Neuron (in vitro differentiated cells): ENCODE results near the gene NOL6.

ENCODE experiments used
- H2AFZ ChIP-seq: one replicate; pipeline ENCODE4 v1.6.1; 2013; ENCODE audit warnings: low read depth, mild to moderate bottlenecking, inconsistent platforms, low read length, moderate library complexity
- H3K27me3 ChIP-seq: one replicate; pipeline ENCODE4 v1.6.1; 2013; ENCODE audit warnings: low read length; ENCODE audit not compliant: insufficient read depth
- H3K36me3 ChIP-seq: one replicate; pipeline ENCODE4 v1.6.1; 2013; ENCODE audit warnings: low read length; ENCODE audit not compliant: insufficient read depth
- H3K4me1 ChIP-seq: one replicate; pipeline ENCODE4 v1.6.1; 2013; ENCODE audit warnings: low read length; ENCODE audit not compliant: insufficient read depth
- H3K4me3 ChIP-seq: 2 replicates; pipeline ENCODE4 v1.5.1; 2013; ENCODE audit warnings: mild to moderate bottlenecking, low read length, moderate library complexity
- H3K9me3 ChIP-seq: one replicate; pipeline ENCODE4 v1.6.1; 2013; ENCODE audit warnings: low read length

The NOL6 gene

DNA sequence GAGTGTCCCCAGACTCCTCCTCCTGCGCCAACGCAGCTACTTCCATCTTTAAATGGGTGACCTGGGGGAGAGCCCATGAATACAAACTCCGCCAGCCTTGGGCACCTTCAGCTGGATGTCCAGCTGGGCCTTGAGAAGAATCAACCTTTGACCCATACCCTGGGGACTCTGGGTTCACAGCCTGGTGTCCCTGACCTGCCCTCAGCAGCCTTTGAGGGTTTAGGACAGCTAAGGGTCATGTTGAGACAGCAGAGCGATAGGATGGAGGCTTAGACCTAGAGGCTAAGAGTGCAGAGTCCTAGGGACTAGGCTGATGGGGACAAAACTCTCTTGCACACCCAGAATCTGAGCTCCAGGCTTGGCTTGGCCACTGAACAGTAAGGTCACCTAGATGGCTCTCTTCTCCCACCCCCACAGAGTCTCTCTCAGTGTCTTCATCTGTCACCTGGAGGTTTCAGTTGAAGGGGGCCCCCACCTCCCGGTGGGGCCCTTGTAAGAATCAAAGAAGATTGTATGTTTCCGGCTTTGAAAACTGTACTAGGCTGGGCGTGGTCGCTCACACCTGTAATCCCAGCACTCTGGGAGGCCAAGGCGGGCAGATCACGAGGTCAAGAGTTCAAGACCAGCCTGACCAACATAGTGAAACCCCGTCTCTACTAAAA lies 19.6 kb downstream of the NOL6 start:
- no peak overlapping the region for H2AFZ ChIP-seq
- H3K4me3 ChIP-seq: no peak overlapping the region
- H3K36me3 ChIP-seq: no peaks in the 10 kb centered on the region
- no peaks in the 10 kb centered on the region for H3K9me3 ChIP-seq
- H3K27me3 ChIP-seq: no peaks in the 10 kb centered on the region
- H3K4me1 ChIP-seq: peaks cover 3% of the 10 kb centered on the region

DNA sequence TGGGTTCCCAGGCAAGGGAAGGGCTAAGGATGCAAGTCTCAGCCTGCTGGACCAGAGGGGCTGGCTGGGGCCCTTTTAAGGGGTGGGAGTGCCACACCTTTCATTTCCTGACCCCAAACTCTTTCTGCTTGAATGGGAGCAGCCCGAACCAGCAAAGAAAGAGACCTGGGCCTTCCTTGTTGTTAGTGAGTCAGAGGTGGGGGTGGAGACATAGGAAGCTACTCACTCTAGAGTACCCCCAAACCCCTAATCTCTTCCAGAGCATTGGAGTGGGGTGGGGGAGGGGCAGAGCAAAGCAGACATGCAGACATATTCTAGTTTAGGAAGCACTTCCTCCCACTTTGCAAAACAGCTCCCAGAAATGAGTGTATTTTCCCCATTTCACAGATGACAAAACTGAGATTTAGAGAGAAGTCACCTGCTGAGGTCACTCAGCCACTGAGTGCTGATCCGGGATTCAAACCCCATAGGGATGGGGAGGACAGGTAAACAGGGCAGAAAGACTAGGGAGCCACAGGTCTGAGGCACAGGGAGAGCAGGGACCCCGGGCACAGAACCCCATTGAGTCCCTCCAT lies 20.4 kb downstream of the NOL6 start:
- peaks cover 3% of the 10 kb centered on the region for H3K4me1 ChIP-seq
- H3K9me3 ChIP-seq: no peaks in the 10 kb centered on the region
- H3K4me3 ChIP-seq: no peak overlapping the region
- no peaks in the 10 kb centered on the region for H3K27me3 ChIP-seq
- no peak overlapping the region for H2AFZ ChIP-seq
- H3K36me3 ChIP-seq: no peaks in the 10 kb centered on the region

DNA sequence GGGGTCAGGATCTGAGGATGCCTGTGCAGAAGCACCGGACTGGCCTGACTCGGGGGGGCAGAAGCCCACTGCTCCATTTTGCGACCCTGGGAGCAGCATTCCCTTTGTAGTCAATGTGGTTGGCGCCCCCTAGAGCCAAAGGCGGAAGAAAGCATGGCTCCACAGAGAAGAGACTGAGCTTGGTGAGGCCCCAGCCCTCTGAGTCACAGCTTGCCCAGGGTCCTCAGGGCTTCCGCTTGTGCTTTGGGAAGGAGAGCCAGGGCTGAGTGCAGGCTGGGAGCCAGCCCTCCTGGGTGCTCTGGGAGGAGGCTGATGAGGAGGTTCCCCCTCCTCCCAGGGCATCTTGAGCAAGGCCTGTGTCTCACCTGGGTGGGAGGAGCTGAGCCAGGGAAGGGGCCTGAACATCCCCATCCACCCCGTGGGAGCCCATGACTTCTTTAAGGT lies 20.9 kb downstream of the NOL6 start:
- no peaks in the 10 kb centered on the region for H3K9me3 ChIP-seq
- H3K4me3 ChIP-seq: no peak overlapping the region
- peaks cover 5% of the 10 kb centered on the region for H3K4me1 ChIP-seq
- peaks cover 3% of the 10 kb centered on the region for H3K27me3 ChIP-seq
- H3K36me3 ChIP-seq: no peaks in the 10 kb centered on the region
- H2AFZ ChIP-seq: no peak overlapping the region

DNA sequence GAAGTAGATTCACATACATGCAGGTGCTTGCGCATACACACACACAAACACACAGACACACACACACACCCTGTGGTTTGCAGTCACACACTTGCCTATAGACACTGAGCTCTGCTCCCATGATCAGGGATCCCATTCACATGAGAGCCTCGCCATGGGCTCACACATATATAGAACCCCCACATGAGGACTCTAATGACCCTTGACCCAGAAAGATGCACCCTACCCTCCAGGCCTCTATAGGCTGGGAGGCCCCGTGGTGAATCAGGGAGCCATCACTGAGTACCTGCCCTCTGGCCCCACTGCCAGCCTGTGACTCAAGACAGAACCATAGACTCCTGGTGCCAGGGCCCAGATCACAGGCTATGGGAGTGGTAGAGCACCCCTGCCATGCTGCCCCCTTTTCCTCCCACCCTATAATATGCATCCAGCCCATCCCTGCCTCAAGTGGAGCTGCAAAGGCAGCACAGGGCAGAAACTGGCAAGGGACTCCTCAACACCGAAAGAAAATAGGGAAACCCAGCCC lies 23.0 kb downstream of the NOL6 start:
- Histone ChIP-seq H3K4me1 (peaks cover 17% of the 10 kb centered on the region), H3K27me3 (peaks cover 14% of the 10 kb centered on the region), H2AFZ (no peak overlapping the region), H3K36me3 (no peaks in the 10 kb centered on the region), H3K9me3 (no peaks in the 10 kb centered on the region), H3K4me3 (no peak overlapping the region)

DNA sequence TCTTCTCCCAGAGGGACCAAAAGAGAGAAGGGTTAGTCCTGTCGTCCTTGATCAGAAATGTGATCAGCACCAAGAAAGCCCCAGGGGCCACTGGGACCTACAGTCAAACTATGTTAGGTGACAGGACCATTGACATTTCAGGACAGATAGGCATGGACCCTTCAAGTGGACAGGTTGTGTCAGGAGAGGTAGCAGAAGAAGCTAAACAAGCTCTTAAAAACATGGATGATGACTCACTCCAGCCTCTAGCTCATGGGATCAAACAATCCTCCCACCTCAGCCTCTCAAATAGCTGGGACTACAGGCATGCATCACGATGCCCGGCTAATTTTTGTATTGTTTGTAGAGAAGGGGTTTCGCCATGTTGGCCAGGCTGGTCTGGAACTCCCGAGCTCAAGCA lies 24.0 kb downstream of the NOL6 start:
- H3K36me3 ChIP-seq: no peaks in the 10 kb centered on the region
- no peaks in the 10 kb centered on the region for H3K9me3 ChIP-seq
- peaks cover 17% of the 10 kb centered on the region for H3K4me1 ChIP-seq
- no peak overlapping the region for H2AFZ ChIP-seq
- no peak overlapping the region for H3K4me3 ChIP-seq
- peaks cover 22% of the 10 kb centered on the region for H3K27me3 ChIP-seq

DNA sequence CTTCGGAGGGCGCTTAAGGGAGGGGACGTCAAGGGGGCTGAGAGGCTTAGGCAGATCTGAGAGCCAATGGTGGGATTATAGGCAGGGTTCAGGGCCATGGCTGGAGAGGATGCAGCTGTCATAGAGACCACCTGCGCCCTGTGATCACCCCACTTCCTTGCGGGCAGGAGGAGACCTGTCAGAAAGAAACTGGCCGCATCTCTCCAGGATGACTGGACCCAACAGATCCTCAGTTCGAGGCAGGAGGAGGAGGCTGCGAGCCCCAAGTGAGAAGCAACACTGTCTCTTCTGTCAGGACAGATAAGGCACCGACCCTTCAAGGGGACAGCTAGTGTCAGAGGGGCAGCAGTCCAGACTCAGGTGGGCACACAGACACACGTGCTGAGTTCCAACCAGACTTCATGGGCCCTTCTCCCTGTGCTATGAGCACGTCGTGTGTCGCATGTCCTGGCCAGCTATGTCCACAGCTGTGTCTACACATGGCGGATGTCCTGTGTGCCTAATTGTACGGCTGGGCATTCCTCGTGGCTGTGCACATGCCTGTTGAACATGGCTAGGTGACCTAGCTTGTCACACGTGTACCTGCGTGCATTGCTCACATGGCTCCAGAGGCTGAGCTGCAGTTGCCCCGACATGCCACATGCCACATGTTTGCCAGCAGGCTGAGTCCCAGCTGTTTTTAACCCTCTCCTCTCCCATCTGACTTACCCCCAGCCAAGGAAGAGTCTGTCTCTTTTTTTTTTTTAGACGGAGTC lies 25.7 kb downstream of the NOL6 start:
- no peaks in the 10 kb centered on the region for H3K36me3 ChIP-seq
- peaks cover 16% of the 10 kb centered on the region for H3K4me1 ChIP-seq
- peaks cover 28% of the 10 kb centered on the region for H3K27me3 ChIP-seq
- H3K9me3 ChIP-seq: no peaks in the 10 kb centered on the region
- H2AFZ ChIP-seq: peak overlapping the region; percentile 41
- H3K4me3 ChIP-seq: peak overlapping the region; percentile 28

DNA sequence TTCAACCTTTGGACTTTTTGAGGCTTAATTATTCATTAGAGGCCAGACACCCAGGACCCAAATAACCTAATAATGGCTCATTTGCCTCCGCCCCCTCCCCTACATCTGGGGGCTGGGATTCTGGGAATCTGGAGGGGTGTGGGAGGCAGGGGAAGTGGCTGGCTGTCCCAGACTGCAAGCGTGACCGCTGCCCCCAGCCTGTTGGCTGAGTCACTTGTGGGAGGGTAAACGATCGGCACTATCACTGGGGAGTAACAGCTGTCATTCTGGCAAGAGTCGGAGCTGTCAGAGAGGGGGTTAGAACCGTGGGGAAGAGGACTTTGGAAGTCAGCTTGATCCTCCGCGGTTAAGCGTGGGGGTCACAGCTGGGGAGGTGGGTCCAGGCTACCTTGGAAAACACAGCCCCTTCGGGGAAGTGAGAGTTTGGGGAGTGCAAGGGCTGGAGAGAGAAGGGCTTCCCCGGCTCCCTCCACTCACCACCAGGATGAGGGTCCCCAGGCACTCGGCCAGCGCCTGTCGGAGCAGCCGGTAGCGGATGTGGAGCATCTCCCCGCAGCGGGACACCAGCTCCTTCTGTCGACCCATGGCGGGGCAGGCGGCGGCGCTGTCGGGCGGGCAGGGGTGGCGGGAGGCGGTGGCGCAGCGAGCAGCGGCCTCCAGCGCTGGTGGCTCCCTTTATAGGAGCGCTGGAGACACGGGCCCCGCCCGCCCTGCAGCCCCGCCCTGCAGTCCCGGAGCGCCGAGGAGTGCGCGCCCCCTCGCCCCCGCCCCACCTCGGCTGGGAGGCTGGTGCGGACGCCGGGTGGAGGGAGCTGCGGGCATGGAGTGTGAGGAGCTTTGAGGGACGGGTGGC lies 26.6 kb downstream of the NOL6 start, which contains the start of gene AQP3:
Gene AQP3, minus strand, starts transcription at position 648 of the 853 bp plus-strand sequence. Its CDS starts 63 bp downstream, at position 585.
- Histone ChIP-seq H3K27me3 (peaks cover 28% of the 10 kb centered on the region), H3K4me1 (peaks cover 14% of the 10 kb centered on the region), H3K4me3 (peak within 1 kb of the TSS; percentile 36), H2AFZ (peak within 1 kb of the TSS; percentile 41), H3K9me3 (no peaks in the 10 kb centered on the region), H3K36me3 (no peaks in the 10 kb centered on the region)

DNA sequence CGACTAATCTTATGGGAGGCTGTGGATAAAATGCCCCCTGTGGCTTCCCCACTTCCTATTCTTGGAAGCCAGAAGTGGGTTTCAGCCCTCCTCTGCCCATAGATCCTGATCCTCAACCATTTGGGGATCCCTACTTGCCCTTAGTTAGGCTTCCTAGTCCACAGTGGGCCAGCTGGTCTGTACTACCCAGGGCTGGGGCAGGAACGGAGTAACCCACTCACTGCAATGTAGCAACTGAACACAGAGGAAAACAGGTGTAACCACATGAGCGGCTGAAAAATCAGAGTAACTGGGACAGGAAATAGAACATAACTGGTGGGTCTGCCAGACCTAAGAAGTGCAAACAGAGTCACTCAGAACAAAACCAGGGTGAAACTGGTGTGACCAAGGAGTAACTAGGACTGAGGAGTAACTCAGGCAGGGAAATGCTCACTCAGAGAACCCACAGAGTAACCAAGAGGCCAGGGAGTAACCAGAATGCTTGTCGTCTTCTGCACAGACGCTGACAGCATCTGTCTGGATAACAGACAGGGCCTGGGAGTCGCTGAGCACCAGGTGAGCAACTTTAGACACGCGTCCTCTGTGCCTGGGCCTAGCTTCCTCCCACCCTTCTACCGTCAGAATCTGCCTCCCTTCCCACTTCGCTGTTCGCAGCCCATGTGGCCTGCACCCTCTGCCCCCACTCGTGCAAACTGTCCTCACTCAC lies 27.3 kb downstream of the NOL6 start:
- Histone ChIP-seq H3K9me3 (no peaks in the 10 kb centered on the region), H3K36me3 (no peaks in the 10 kb centered on the region), H3K4me1 (peaks cover 14% of the 10 kb centered on the region), H3K4me3 (peak overlapping the region; percentile 36), H3K27me3 (peaks cover 28% of the 10 kb centered on the region), H2AFZ (peak overlapping the region; percentile 41)

DNA sequence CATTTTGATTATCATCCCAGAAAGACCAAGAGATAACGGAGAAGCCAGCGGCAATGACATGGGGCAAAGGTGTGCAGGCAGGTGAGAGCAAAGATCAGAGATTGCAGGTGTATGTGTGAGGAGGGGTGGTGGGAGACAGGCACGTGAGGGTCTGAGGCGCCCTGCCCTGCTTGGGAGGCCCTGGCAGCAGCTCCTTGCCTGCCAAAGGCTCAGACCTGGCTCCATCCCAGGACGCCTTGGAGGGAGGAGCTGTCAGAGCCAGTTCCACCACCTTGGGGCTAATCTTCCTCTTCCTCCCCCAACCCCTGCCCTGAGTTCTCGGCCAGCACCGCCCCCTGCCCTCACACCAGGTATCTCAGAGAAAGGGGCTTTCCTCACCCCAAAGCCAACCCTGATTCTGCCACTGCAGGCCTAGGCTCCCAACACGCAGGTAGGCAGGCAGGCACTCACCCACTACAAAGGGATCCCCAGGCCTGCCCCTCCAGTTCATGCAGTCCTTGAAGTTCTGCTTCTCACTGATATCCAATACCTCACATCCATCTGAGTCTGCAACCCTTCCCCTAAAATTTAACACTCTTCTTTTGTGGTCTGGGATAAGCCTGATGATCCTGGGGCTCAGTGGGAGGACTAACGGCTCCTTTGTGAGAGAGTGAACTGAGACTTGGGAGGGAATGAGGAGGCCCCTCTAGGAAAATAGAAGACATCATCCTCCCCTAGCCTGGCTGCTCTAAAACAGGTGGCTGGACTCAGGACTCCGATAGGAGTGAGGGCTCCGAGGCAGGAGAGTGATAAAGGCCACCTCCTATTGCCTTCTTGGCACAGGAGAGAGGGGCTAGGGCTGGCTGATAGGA lies 28.1 kb downstream of the NOL6 start:
- no peaks in the 10 kb centered on the region for H3K36me3 ChIP-seq
- H3K27me3 ChIP-seq: peaks cover 28% of the 10 kb centered on the region
- no peaks in the 10 kb centered on the region for H3K9me3 ChIP-seq
- peaks cover 14% of the 10 kb centered on the region for H3K4me1 ChIP-seq
- no peak overlapping the region for H2AFZ ChIP-seq
- H3K4me3 ChIP-seq: no peak overlapping the region

DNA sequence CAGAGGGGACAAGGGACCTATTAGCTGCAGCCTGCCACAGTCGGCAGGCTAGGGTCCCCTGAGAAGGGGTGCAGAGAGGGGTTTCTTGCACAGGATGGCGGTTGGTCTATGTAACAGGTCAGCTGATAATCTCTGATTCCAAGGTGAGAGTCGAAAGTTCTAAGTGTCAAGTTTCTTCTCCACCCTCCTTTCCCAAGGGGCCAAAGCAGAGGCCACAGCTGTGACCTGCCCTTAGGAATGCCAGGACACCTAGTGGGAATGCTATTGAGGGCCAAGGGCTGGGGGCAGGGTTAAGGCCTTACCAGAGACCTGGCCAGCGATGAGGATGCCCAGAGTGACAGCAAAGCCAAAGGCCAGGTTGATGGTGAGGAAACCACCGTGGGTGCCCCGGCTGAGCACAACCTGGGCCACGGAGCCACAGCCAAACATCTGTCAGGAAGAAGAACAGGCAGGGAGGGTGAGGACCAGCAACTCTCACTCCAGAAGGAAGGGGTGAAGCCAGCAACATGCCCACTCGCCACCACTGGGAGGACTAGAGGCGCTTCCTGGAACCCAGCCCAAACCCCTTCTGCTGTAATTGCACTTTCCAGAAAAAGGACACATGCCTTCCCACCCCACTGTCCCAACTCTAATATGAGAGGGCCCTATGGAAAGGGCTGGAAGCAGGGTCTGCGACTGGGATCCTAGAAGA lies 30.1 kb downstream of the NOL6 start:
- Histone ChIP-seq H3K9me3 (no peaks in the 10 kb centered on the region), H3K27me3 (peaks cover 28% of the 10 kb centered on the region), H3K4me1 (peaks cover 14% of the 10 kb centered on the region), H3K4me3 (no peak overlapping the region), H3K36me3 (no peaks in the 10 kb centered on the region), H2AFZ (no peak overlapping the region)

DNA sequence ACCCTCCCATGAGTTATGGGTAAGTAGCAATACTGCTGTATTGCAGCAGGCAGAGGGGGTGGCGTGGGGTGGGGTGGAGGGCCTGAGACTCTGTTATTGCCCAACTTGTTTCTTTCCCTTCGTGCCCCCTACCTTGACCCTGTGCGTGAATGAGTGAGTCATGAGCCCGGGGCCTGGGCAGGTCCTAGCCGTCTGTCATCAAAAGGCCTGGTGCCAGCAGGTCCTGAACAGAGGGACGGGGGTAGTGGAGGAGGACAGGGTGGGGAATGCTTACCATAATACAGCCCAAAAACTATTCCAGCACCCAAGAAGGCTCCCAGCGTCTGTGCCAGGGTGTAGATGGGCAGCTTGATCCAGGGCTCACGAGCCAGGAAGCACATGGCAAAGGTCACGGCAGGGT lies 30.7 kb downstream of the NOL6 start:
- Histone ChIP-seq H2AFZ (no peak overlapping the region), H3K9me3 (no peaks in the 10 kb centered on the region), H3K4me3 (no peak overlapping the region), H3K36me3 (no peaks in the 10 kb centered on the region), H3K4me1 (peaks cover 14% of the 10 kb centered on the region), H3K27me3 (peaks cover 26% of the 10 kb centered on the region)
